Astrocyte (in vitro differentiated cells and primary cell): Measurements from ENCODE around the gene KNDC1. TPM values are rescaled to one million over a fixed set of nuclear protein-coding genes. Genes with fewer than 3 reads are reported as not detected.

ENCODE experiments used
- DNase-seq: peaks from one replicate; pipeline ENCODE4 v3.0.0-alpha.2; 2010; ENCODE audit warnings: low read depth
- FAIRE-seq: peaks from 2 replicates; lab custom pipeline; 2011; peaks lifted over from hg19 to GRCh38; lab: Jason Lieb, UNC
- H2AFZ ChIP-seq: 2 replicates; pipeline ENCODE4 v1.6.0; 2012; ENCODE audit warnings: low read depth, low read length, inconsistent platforms
- H3K27ac ChIP-seq: 2 replicates; pipeline ENCODE4 v1.5.1; 2011; ENCODE audit warnings: low read depth, low read length, inconsistent platforms
- H3K27me3 ChIP-seq: 2 replicates; pipeline ENCODE4 v1.6.0; 2011; ENCODE audit warnings: low read length, inconsistent platforms; ENCODE audit not compliant: insufficient read depth
- H3K36me3 ChIP-seq: 2 replicates; pipeline ENCODE4 v1.5.1; 2011; ENCODE audit warnings: low read length, inconsistent platforms; ENCODE audit not compliant: insufficient read depth
- H3K4me1 ChIP-seq: 2 replicates; pipeline ENCODE4 v1.5.1; 2011; ENCODE audit warnings: low read length, inconsistent platforms; ENCODE audit not compliant: insufficient read depth
- H3K4me2 ChIP-seq: 2 replicates; pipeline ENCODE4 v1.6.0; 2012; ENCODE audit warnings: low read length, inconsistent platforms
- H3K4me3 ChIP-seq: 2 replicates; pipeline ENCODE4 v1.5.1; 2011; ENCODE audit warnings: low read depth, mild to moderate bottlenecking, low read length, inconsistent platforms; ENCODE audit not compliant: insufficient read depth
- H3K79me2 ChIP-seq: 2 replicates; pipeline ENCODE4 v1.6.0; 2012; ENCODE audit warnings: mild to moderate bottlenecking, low read length, inconsistent platforms; ENCODE audit not compliant: insufficient read depth
- H3K9ac ChIP-seq: 2 replicates; pipeline ENCODE4 v1.6.0; 2012; ENCODE audit warnings: mild to moderate bottlenecking, low read length, inconsistent platforms
- H3K9me3 ChIP-seq: 2 replicates; pipeline ENCODE4 v1.5.1; 2012; ENCODE audit warnings: low read depth, mild to moderate bottlenecking, low read length, inconsistent platforms; ENCODE audit not compliant: insufficient read depth
- H4K20me1 ChIP-seq: 2 replicates; pipeline ENCODE4 v1.6.0; 2012; ENCODE audit warnings: low read length, inconsistent platforms; ENCODE audit not compliant: insufficient read depth
- H3K27ac Mint-ChIP-seq: one replicate; pipeline ENCODE4 v1.8.0; 2021; ENCODE audit warnings: mild to moderate bottlenecking, mixed read lengths; ENCODE audit not compliant: unreplicated experiment
- H3K27me3 Mint-ChIP-seq: one replicate; pipeline ENCODE4 v1.8.0; 2021; ENCODE audit warnings: low read depth, mixed read lengths; ENCODE audit not compliant: unreplicated experiment
- H3K36me3 Mint-ChIP-seq: one replicate; pipeline ENCODE4 v1.8.0; 2021; ENCODE audit warnings: low read depth, mixed read lengths; ENCODE audit not compliant: unreplicated experiment
- H3K4me1 Mint-ChIP-seq: one replicate; pipeline ENCODE4 v1.8.0; 2021; ENCODE audit warnings: low read depth, mixed read lengths; ENCODE audit not compliant: unreplicated experiment
- H3K4me3 Mint-ChIP-seq: one replicate; pipeline ENCODE4 v1.8.0; 2021; ENCODE audit warnings: mild to moderate bottlenecking, moderate library complexity, mixed read lengths; ENCODE audit not compliant: unreplicated experiment
- H3K9me3 Mint-ChIP-seq: one replicate; pipeline ENCODE4 v1.8.0; 2021; ENCODE audit warnings: mild to moderate bottlenecking, mixed read lengths; ENCODE audit not compliant: unreplicated experiment
- CTCF ChIP-seq: IDR thresholded peaks from 2 replicates; pipeline ENCODE4 v1.5.1; 2011; ENCODE audit warnings: low read depth, mild to moderate bottlenecking, inconsistent platforms, low read length, moderate library complexity; ENCODE audit not compliant: insufficient read depth
- EZH2 ChIP-seq: IDR thresholded peaks from 2 replicates; pipeline ENCODE4 v1.6.1; 2012; ENCODE audit warnings: mild to moderate bottlenecking, low read length, inconsistent platforms; ENCODE audit not compliant: insufficient read depth
- total RNA-seq: library from RNA; stranded (reverse); gene quantifications from 2 replicates; pipeline ENCODE4 v1.2.1, GENCODE V29; 2021

Gene KNDC1
- total RNA-seq, 1 donor from 2014 or later, result 2.6 TPM

- H4K20me1 ChIP-seq, result no peaks in the 10 kb centered on the region
- Mint-ChIP-seq H3K4me3 (no peak overlapping the region), H3K4me1 (no peaks in the 10 kb centered on the region), H3K36me3 (no peaks in the 10 kb centered on the region), H3K27ac (no peak overlapping the region), H3K27me3 (peaks cover 41% of the 10 kb centered on the region), H3K9me3 (peaks cover 16% of the 10 kb centered on the region)
- no peak for DNase-seq
- FAIRE-seq, result no peak
- H3K4me1 ChIP-seq, result no peaks in the 10 kb centered on the region
- no peaks in the 10 kb centered on the region for H3K27me3 ChIP-seq
- H3K9ac ChIP-seq, result no peak overlapping the region
- H3K4me2 ChIP-seq, result no peak overlapping the region
- H3K4me3 ChIP-seq, result no peak overlapping the region
- peaks cover 11% of the 10 kb centered on the region for H3K9me3 ChIP-seq
- H3K79me2 ChIP-seq, result no peaks in the 10 kb centered on the region
- H3K36me3 ChIP-seq, result no peaks in the 10 kb centered on the region
- H3K27ac ChIP-seq, result no peak overlapping the region
- TF ChIP-seq EZH2 (no peak), CTCF (no peak)
- H2AFZ ChIP-seq, result no peak overlapping the region
These were observed 38.5 kb upstream of the KNDC1 start for GRCh38 chr10:133121479-133121878.

GRCh38 chr10:133122171-133122935 is 37.7 kb upstream of the KNDC1 start:
- H3K4me1 ChIP-seq, result no peaks in the 10 kb centered on the region
- H2AFZ ChIP-seq, result no peak overlapping the region
- Mint-ChIP-seq H3K27me3 (peaks cover 39% of the 10 kb centered on the region), H3K27ac (no peak overlapping the region), H3K9me3 (peaks cover 16% of the 10 kb centered on the region), H3K4me1 (no peaks in the 10 kb centered on the region), H3K4me3 (no peak overlapping the region), H3K36me3 (no peaks in the 10 kb centered on the region)
- no peak for DNase-seq
- H3K27ac ChIP-seq, result no peak overlapping the region
- no peak overlapping the region for H3K4me3 ChIP-seq
- no peaks in the 10 kb centered on the region for H4K20me1 ChIP-seq
- H3K79me2 ChIP-seq, result no peaks in the 10 kb centered on the region
- no peak for FAIRE-seq
- H3K9me3 ChIP-seq, result peaks cover 11% of the 10 kb centered on the region
- no peak overlapping the region for H3K9ac ChIP-seq
- H3K36me3 ChIP-seq, result no peaks in the 10 kb centered on the region
- no peaks in the 10 kb centered on the region for H3K27me3 ChIP-seq
- H3K4me2 ChIP-seq, result no peak overlapping the region
- TF ChIP-seq CTCF (no peak), EZH2 (no peak)
